BJ (cell line): ENCODE measurements around the gene TMC1. TPM values are rescaled to one million over a fixed set of nuclear protein-coding genes. Genes with fewer than 3 reads are reported as not detected.

ENCODE experiments used
- CTCF ChIA-PET: fragments of 350-600 bp; formaldehyde crosslinking; extraction: SDS; loops from one replicate; lab custom pipeline; 2021; ENCODE audit warnings: antibody characterized with exemption, inconsistent platforms; lab: Yijun Ruan, JAX
- POLR2A ChIA-PET: fragments of 300-600 bp; sonication (Branson Sonifier 250); formaldehyde crosslinking; extraction: SDS; loops from one replicate; lab custom pipeline; 2021; ENCODE audit warnings: antibody characterized with exemption; lab: Charles Lee
- DNase-seq: peaks from one replicate; pipeline ENCODE4 v3.0.0-alpha.2; 2011; ENCODE audit warnings: low read depth
- H3K27me3 ChIP-seq: 2 replicates; pipeline ENCODE4 v1.6.0; 2011; ENCODE audit warnings: low read length; ENCODE audit not compliant: control insufficient read depth, insufficient read depth
- H3K36me3 ChIP-seq: 2 replicates; pipeline ENCODE4 v1.5.1; 2011; ENCODE audit warnings: low read length; ENCODE audit not compliant: control insufficient read depth, insufficient read depth
- H3K4me3 ChIP-seq: 2 replicates; pipeline ENCODE4 v1.5.1; 2011; ENCODE audit warnings: low read depth, mild to moderate bottlenecking, control low read depth, low read length
- polyA plus RNA-seq: library from polyadenylated mRNA; depleted of rRNA; stranded (reverse); fragments of >200 nt; gene quantifications from 2 replicates; pipeline ENCODE4 v1.2.3, GENCODE V29; 2011
- TF ChIP-seq, protein P1 (sequence below): IDR thresholded peaks from 2 replicates; pipeline ENCODE4 v1.5.1; 2011; ENCODE audit warnings: low read depth, mild to moderate bottlenecking, control low read depth, inconsistent platforms, low read length, moderate library complexity; ENCODE audit not compliant: insufficient read depth

TMC1 gene
- polyA plus RNA-seq, 1 experiment = 1.2 TPM

DNA sequence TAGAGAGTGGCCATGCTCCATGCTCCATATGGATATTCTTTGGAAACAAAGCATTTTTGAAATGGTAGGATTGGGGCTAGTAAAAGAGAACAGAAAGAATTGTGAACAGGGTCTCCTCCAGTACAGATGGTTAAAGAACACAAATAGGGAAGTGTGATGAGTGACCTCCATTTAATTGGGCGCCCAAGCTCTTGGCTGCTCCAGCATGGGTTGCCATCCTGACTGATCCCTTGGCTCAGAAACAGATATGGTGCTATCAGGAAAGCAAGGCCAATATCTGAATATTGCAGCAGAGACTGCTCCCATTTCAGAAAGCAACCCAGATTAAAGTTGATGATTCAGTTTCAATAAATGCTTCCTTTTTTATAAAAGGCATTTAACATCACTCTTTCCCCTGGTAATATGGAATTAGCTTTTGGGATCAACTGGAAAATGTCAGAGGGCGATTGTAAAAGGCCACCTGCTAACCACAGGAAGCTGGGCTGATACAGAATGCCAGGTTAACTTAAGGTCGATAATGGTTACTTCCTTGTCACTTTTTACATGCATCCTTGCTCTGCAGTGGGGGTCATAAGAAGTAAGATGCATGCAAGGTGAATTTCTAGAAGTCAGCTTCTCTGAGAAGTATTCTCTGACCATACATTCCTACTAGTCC, 52.9 kb downstream of the TMC1 start:
- DNase-seq = no peak
- TF ChIP-seq, protein P1, sequence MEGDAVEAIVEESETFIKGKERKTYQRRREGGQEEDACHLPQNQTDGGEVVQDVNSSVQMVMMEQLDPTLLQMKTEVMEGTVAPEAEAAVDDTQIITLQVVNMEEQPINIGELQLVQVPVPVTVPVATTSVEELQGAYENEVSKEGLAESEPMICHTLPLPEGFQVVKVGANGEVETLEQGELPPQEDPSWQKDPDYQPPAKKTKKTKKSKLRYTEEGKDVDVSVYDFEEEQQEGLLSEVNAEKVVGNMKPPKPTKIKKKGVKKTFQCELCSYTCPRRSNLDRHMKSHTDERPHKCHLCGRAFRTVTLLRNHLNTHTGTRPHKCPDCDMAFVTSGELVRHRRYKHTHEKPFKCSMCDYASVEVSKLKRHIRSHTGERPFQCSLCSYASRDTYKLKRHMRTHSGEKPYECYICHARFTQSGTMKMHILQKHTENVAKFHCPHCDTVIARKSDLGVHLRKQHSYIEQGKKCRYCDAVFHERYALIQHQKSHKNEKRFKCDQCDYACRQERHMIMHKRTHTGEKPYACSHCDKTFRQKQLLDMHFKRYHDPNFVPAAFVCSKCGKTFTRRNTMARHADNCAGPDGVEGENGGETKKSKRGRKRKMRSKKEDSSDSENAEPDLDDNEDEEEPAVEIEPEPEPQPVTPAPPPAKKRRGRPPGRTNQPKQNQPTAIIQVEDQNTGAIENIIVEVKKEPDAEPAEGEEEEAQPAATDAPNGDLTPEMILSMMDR = no peak
- POLR2A ChIA-PET = interaction anchor here (0.6 kb wide), 1 partner anchor 543 kb away, joined by 3 read pairs; no protein-coding TSS in a partner anchor
- H3K36me3 ChIP-seq = no peaks in the 10 kb centered on the region
- CTCF ChIA-PET = interaction anchor here (0.8 kb wide), 1 partner anchor 13 kb away, joined by 3 read pairs; no protein-coding TSS in a partner anchor
- no peak overlapping the region for H3K4me3 ChIP-seq
- H3K27me3 ChIP-seq = no peaks in the 10 kb centered on the region

DNA sequence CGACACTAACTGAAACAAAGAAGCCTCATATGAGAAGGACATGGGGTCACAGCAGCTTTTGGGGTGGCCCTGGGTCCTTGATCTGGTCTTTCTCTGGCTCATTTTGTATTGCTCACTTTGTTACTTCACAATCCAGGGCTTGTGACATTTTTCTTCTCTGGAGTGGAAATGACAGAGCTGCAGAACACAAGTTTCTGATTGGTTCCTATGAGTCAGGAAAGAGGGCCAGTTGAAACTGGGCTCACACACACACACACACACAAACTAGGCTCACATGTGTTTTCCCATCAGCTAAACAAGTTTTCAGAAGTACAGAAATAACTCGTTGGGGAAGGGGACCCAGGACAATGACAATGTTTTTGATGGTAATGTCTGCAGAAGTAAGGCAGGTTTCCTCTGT, 54.3 kb downstream of the TMC1 start:
- TF ChIP-seq, protein P1 = no peak
- H3K36me3 ChIP-seq = no peaks in the 10 kb centered on the region
- no peak for DNase-seq

DNA sequence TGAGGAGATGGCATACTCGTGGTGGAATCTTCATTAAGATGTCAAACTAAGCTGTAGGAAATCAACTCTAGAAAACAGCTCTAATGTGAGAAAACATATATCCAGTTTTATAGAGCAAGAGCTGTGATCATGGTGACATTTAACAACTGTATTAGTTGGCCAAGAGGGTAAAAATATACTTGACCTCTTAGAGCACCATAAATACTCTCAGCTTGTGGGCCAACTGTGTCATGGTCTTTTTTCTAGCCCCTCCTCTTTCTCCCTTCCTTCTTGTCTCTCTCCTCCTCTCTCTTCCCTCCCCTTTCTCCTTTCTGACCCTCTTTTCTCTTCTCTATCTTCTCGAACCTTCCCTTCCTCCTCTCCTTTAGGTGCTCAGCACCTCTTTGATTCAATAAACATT, 54.7 kb downstream of the TMC1 start:
- CTCF ChIA-PET = interaction anchor here (0.7 to 1.7 kb wide), 5 partner anchors 12 to 110 kb away, joined by 3 to 4 read pairs (median 3); no protein-coding TSS in a partner anchor
- Histone ChIP-seq H3K27me3 (no peaks in the 10 kb centered on the region), H3K36me3 (no peaks in the 10 kb centered on the region), H3K4me3 (no peak overlapping the region)
- POLR2A ChIA-PET = interaction anchor here (0.6 to 0.9 kb wide), 2 partner anchors 22 to 260 kb away, joined by 3 to 4 read pairs; no protein-coding TSS in a partner anchor
- no peak for DNase-seq
- TF ChIP-seq, protein P1 = no peak

More for the DNA sequence above, 54.3 kb downstream of the TMC1 start:
- ChIA-PET CTCF (interaction anchor here (0.7 to 1.3 kb wide), 6 partner anchors 13 to 110 kb away, joined by 3 read pairs; no protein-coding TSS in a partner anchor), POLR2A (interaction anchor here (0.6 kb wide), 1 partner anchor 259 kb away, joined by 4 read pairs; no protein-coding TSS in a partner anchor)
- Histone ChIP-seq H3K27me3 (no peaks in the 10 kb centered on the region), H3K4me3 (no peak overlapping the region)

DNA sequence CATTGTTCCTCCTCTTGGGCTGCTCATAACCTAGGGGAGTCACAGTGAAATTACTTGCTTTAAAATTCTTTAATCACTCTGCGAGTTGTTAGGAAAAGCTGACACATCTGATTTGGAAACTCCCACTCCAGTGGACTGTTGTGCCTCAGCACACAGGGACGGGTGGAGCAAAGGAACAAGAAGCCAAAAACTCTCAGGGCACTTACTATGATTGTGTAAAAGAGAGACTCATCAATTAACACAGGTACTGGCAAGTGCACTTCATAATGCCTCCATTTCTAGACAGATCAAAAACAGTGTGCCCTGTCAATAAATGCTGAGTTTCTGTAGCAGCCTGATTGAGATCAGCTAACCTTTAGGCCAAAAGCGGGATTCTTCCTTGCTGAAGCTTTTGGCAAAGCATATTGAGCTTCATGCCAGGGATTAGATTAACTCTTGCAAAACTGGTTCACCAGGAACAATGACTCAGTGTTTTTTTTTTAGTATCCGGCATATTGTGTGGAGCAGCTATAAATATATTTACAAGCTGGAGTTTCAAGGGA, 55.9 kb downstream of the TMC1 start:
- TF ChIP-seq, protein P1 = no peak
- Histone ChIP-seq H3K27me3 (no peaks in the 10 kb centered on the region), H3K36me3 (no peaks in the 10 kb centered on the region), H3K4me3 (no peak overlapping the region)
- ChIA-PET POLR2A (interaction anchor here (0.6 to 1.9 kb wide), 4 partner anchors 13 to 215 kb away, joined by 3 to 11 read pairs (median 6); partner anchors contain the start of gene ZFAND5), CTCF (interaction anchor here (1.1 to 1.7 kb wide), 3 partner anchors 14 to 20 kb away, joined by 3 to 4 read pairs (median 3); no protein-coding TSS in a partner anchor)
- DNase-seq = peak; percentile 80

DNA sequence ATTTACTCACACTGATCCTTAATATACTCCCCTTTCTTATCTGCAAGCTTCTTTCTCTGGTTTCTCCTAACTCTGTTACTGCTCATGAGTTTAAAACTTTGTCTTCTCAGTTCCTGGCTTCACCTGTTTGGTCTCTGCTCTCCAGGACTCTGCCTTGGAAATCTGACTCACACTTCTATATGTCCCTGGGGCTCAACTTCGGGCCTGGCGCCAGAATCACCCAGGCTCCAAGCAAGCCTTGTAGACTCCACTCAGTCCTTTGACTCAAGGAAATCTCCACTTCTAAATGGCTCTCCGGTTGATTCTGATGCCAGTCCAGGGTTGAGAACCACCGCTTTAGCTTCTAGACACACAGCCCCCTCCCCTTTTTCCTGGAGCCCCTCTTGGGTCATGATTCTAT, 57.8 kb downstream of the TMC1 start:
- CTCF ChIA-PET = interaction anchor here (0.7 to 1.6 kb wide), 3 partner anchors 10 to 224 kb away, joined by 3 to 4 read pairs (median 3); no protein-coding TSS in a partner anchor
- Histone ChIP-seq H3K27me3 (no peaks in the 10 kb centered on the region), H3K36me3 (no peaks in the 10 kb centered on the region), H3K4me3 (no peak overlapping the region)
- TF ChIP-seq, protein P1 = no peak
- POLR2A ChIA-PET = no interaction called here
- DNase-seq = no peak
